Activated naive CD4-positive, alpha-beta T cell treated with anti-CD3 and anti-CD28 coated beads, Interleukin-2, amount 10 ng/mL, durations not matched to agents 7 days and 5 days (primary cell): ENCODE measurements around the gene DPM3.

Source experiments
- CTCF ChIA-PET: fragments of 350-600 bp; sonication (Branson Sonifier 250); formaldehyde crosslinking; loops from one replicate; lab custom pipeline; 2021; ENCODE audit warnings: antibody characterized with exemption; lab: Charles Lee
- DNase-seq: peaks from one replicate; pipeline ENCODE4 v3.0.0-alpha.2; 2020
- H3K27ac Mint-ChIP-seq: one replicate; pipeline ENCODE4 v1.8.0; 2021; ENCODE audit warnings: mild to moderate bottlenecking, moderate library complexity, mixed read lengths
- H3K27me3 Mint-ChIP-seq: one replicate; pipeline ENCODE4 v1.8.0; 2021; ENCODE audit warnings: mild to moderate bottlenecking, mixed read lengths
- H3K36me3 Mint-ChIP-seq: one replicate; pipeline ENCODE4 v1.8.0; 2021; ENCODE audit warnings: mixed read lengths
- H3K4me1 Mint-ChIP-seq: one replicate; pipeline ENCODE4 v1.8.0; 2021; ENCODE audit warnings: mixed read lengths
- H3K4me3 Mint-ChIP-seq: one replicate; pipeline ENCODE4 v1.8.0; 2021; ENCODE audit warnings: mild to moderate bottlenecking, moderate library complexity, mixed read lengths
- H3K9me3 Mint-ChIP-seq: one replicate; pipeline ENCODE4 v1.8.0; 2021; ENCODE audit warnings: mixed read lengths

Gene DPM3

GRCh38 chr1:155103325-155103724 is 37.0 kb downstream of the DPM3 start:
- Mint-ChIP-seq H3K27ac (no peak overlapping the region), H3K4me3 (no peak overlapping the region), H3K36me3 (no peaks in the 10 kb centered on the region), H3K4me1 (no peaks in the 10 kb centered on the region), H3K27me3 (peaks cover 28% of the 10 kb centered on the region), H3K9me3 (no peaks in the 10 kb centered on the region)
- CTCF ChIA-PET = interaction anchor here (1.2 kb wide), 1 partner anchor 64 kb away, joined by 3 read pairs; no protein-coding TSS in a partner anchor
- DNase-seq = no peak

- Mint-ChIP-seq H3K4me3 (no peak overlapping the region), H3K36me3 (no peaks in the 10 kb centered on the region), H3K9me3 (no peaks in the 10 kb centered on the region), H3K27ac (no peak overlapping the region), H3K27me3 (peaks cover 45% of the 10 kb centered on the region), H3K4me1 (no peaks in the 10 kb centered on the region)
- CTCF ChIA-PET = interaction anchor here (1.0 to 8.3 kb wide), 2 partner anchors 11 to 70 kb away, joined by 3 to 85 read pairs; partner anchors contain the start of gene KRTCAP2
- DNase-seq = no peak
Observed at GRCh38 chr1:155099331-155099730, 41.0 kb downstream of the DPM3 start.

GRCh38 chr1:155094622-155094948 is 45.7 kb downstream of the DPM3 start:
- Mint-ChIP-seq H3K27me3 (peaks cover 73% of the 10 kb centered on the region), H3K27ac (no peak overlapping the region), H3K36me3 (no peaks in the 10 kb centered on the region), H3K4me1 (peaks cover 5% of the 10 kb centered on the region), H3K4me3 (no peak overlapping the region), H3K9me3 (no peaks in the 10 kb centered on the region)
- CTCF ChIA-PET = interaction anchor here (1.1 to 8.3 kb wide), 2 partner anchors 21 to 75 kb away, joined by 3 to 85 read pairs; partner anchors contain the start of gene KRTCAP2
- no peak for DNase-seq

- H3K4me1 Mint-ChIP-seq = peaks cover 5% of the 10 kb centered on the region
- no peak overlapping the region for H3K4me3 Mint-ChIP-seq
- H3K9me3 Mint-ChIP-seq = no peaks in the 10 kb centered on the region
- no peak overlapping the region for H3K27ac Mint-ChIP-seq
- H3K27me3 Mint-ChIP-seq = peaks cover 74% of the 10 kb centered on the region
- no peaks in the 10 kb centered on the region for H3K36me3 Mint-ChIP-seq
- CTCF ChIA-PET = interaction anchor here (8.3 kb wide), 1 partner anchor 75 kb away, joined by 85 read pairs; the partner anchor contains the start of gene KRTCAP2
- DNase-seq = no peak
Observed at GRCh38 chr1:155093911-155094621, 46.3 kb downstream of the DPM3 start.

GRCh38 chr1:155092641-155093040 is 47.7 kb downstream of the DPM3 start:
- CTCF ChIA-PET = interaction anchor here (1.4 to 5.3 kb wide), 8 partner anchors 10 to 77 kb away, joined by 3 to 226 read pairs (median 8); partner anchors contain the start of genes KRTCAP2 and TRIM46
- no peaks in the 10 kb centered on the region for H3K9me3 Mint-ChIP-seq
- no peak for DNase-seq
- peak overlapping the region; percentile 49 for H3K27ac Mint-ChIP-seq
- no peak overlapping the region for H3K4me3 Mint-ChIP-seq
- no peaks in the 10 kb centered on the region for H3K36me3 Mint-ChIP-seq
- H3K4me1 Mint-ChIP-seq = peaks cover 5% of the 10 kb centered on the region
- H3K27me3 Mint-ChIP-seq = peaks cover 71% of the 10 kb centered on the region

GRCh38 chr1:155092131-155092530 is 48.2 kb downstream of the DPM3 start:
- Mint-ChIP-seq H3K4me1 (peaks cover 5% of the 10 kb centered on the region), H3K27ac (no peak overlapping the region), H3K36me3 (peaks cover 4% of the 10 kb centered on the region), H3K4me3 (no peak overlapping the region), H3K27me3 (peaks cover 66% of the 10 kb centered on the region), H3K9me3 (no peaks in the 10 kb centered on the region)
- DNase-seq = no peak
- CTCF ChIA-PET = interaction anchor here (0.8 to 5.3 kb wide), 22 partner anchors 8 to 500 kb away, joined by 3 to 226 read pairs (median 5); partner anchors contain the start of genes KRTCAP2 and TRIM46

- peaks cover 59% of the 10 kb centered on the region for H3K27me3 Mint-ChIP-seq
- DNase-seq = peak; percentile 86
- H3K9me3 Mint-ChIP-seq = no peaks in the 10 kb centered on the region
- H3K4me3 Mint-ChIP-seq = no peak overlapping the region
- no peak overlapping the region for H3K27ac Mint-ChIP-seq
- H3K36me3 Mint-ChIP-seq = peaks cover 5% of the 10 kb centered on the region
- H3K4me1 Mint-ChIP-seq = peaks cover 6% of the 10 kb centered on the region
- CTCF ChIA-PET = interaction anchor here (0.6 to 5.3 kb wide), 29 partner anchors 9 to 501 kb away, joined by 3 to 226 read pairs (median 5); partner anchors contain the start of genes ADAM15, EFNA3, KRTCAP2 and TRIM46
Observed at GRCh38 chr1:155091071-155092051, 49.0 kb downstream of the DPM3 start.
